ENCODE measurements around the gene SNRPE. TPM values are rescaled to one million over a fixed set of nuclear protein-coding genes. Genes with fewer than 3 reads are reported as not detected.
A peak's percentile ranks its signal among the peaks of the same experiment; 100 is the strongest.
"Not testable (repeated sequence)": the region's sequence is repeated elsewhere in the genome, so short reads cannot be mapped to it uniquely, and the experiment has no call there.

Gene SNRPE
- total RNA-seq, 1 donor from 2014 or later, result 95.7 TPM

GRCh38 chr1:203828002-203828401, 33.4 kb upstream of the SNRPE start:
- H3K9me3 Mint-ChIP-seq (ENCODE audit: unreplicated experiment), result no peaks in the 10 kb centered on the region
- no peak overlapping the region for H3K4me3 Mint-ChIP-seq (ENCODE audit: unreplicated experiment)
- peaks cover 4% of the 10 kb centered on the region for H3K4me1 Mint-ChIP-seq (ENCODE audit: unreplicated experiment)
- no peaks in the 10 kb centered on the region for H3K27me3 Mint-ChIP-seq (ENCODE audit: unreplicated experiment)
- peaks cover 48% of the 10 kb centered on the region for H3K36me3 Mint-ChIP-seq (ENCODE audit: unreplicated experiment)
- H3K27ac Mint-ChIP-seq (ENCODE audit: unreplicated experiment), result no peak overlapping the region
- TF ChIP-seq CTCF (IDR thresholded peaks at IDR 0.05), result no peak
- no peak for DNase-seq (ENCODE audit: extremely low spot score, unreplicated experiment)

- no peak for TF ChIP-seq CTCF (IDR thresholded peaks at IDR 0.05)
- H3K27ac Mint-ChIP-seq (ENCODE audit: unreplicated experiment), result no peak overlapping the region
- H3K4me1 Mint-ChIP-seq (ENCODE audit: unreplicated experiment), result peaks cover 4% of the 10 kb centered on the region
- DNase-seq (ENCODE audit: extremely low spot score, unreplicated experiment), result no peak
- no peak overlapping the region for H3K4me3 Mint-ChIP-seq (ENCODE audit: unreplicated experiment)
- no peaks in the 10 kb centered on the region for H3K9me3 Mint-ChIP-seq (ENCODE audit: unreplicated experiment)
- no peaks in the 10 kb centered on the region for H3K27me3 Mint-ChIP-seq (ENCODE audit: unreplicated experiment)
- H3K36me3 Mint-ChIP-seq (ENCODE audit: unreplicated experiment), result peaks cover 49% of the 10 kb centered on the region
These were observed 32.9 kb upstream of the SNRPE start for GRCh38 chr1:203828503-203828902.

- not testable (repeated sequence) for H3K27me3 Mint-ChIP-seq (ENCODE audit: unreplicated experiment); H3K4me1 Mint-ChIP-seq (ENCODE audit: unreplicated experiment); H3K4me3 Mint-ChIP-seq (ENCODE audit: unreplicated experiment); H3K27ac Mint-ChIP-seq (ENCODE audit: unreplicated experiment); DNase-seq (ENCODE audit: extremely low spot score, unreplicated experiment); H3K9me3 Mint-ChIP-seq (ENCODE audit: unreplicated experiment)
- peaks cover 51% of the 10 kb centered on the region for H3K36me3 Mint-ChIP-seq (ENCODE audit: unreplicated experiment)
These were observed 32.2 kb upstream of the SNRPE start for GRCh38 chr1:203829247-203829646.

GRCh38 chr1:203835476-203835875, 25.9 kb upstream of the SNRPE start:
- Mint-ChIP-seq H3K27me3 (ENCODE audit: unreplicated experiment) (no peaks in the 10 kb centered on the region), H3K36me3 (ENCODE audit: unreplicated experiment) (peaks cover 47% of the 10 kb centered on the region), H3K27ac (ENCODE audit: unreplicated experiment) (no peak overlapping the region), H3K4me1 (ENCODE audit: unreplicated experiment) (peaks cover 18% of the 10 kb centered on the region), H3K9me3 (ENCODE audit: unreplicated experiment) (no peaks in the 10 kb centered on the region), H3K4me3 (ENCODE audit: unreplicated experiment) (no peak overlapping the region)
- no peak for DNase-seq (ENCODE audit: extremely low spot score, unreplicated experiment)
- TF ChIP-seq CTCF (IDR thresholded peaks at IDR 0.05), result no peak

- no peaks in the 10 kb centered on the region for H3K27me3 Mint-ChIP-seq (ENCODE audit: unreplicated experiment)
- no peaks in the 10 kb centered on the region for H3K9me3 Mint-ChIP-seq (ENCODE audit: unreplicated experiment)
- peak overlapping the region; percentile 93 for H3K27ac Mint-ChIP-seq (ENCODE audit: unreplicated experiment)
- peaks cover 18% of the 10 kb centered on the region for H3K4me1 Mint-ChIP-seq (ENCODE audit: unreplicated experiment)
- no peak for DNase-seq (ENCODE audit: extremely low spot score, unreplicated experiment)
- peaks cover 41% of the 10 kb centered on the region for H3K36me3 Mint-ChIP-seq (ENCODE audit: unreplicated experiment)
- no peak overlapping the region for H3K4me3 Mint-ChIP-seq (ENCODE audit: unreplicated experiment)
- TF ChIP-seq CTCF (IDR thresholded peaks at IDR 0.05), result no peak
These were observed 22.3 kb upstream of the SNRPE start for GRCh38 chr1:203839081-203839480.

- H3K27ac Mint-ChIP-seq (ENCODE audit: unreplicated experiment), result no peak overlapping the region
- peaks cover 18% of the 10 kb centered on the region for H3K4me1 Mint-ChIP-seq (ENCODE audit: unreplicated experiment)
- H3K9me3 Mint-ChIP-seq (ENCODE audit: unreplicated experiment), result no peaks in the 10 kb centered on the region
- H3K36me3 Mint-ChIP-seq (ENCODE audit: unreplicated experiment), result peaks cover 46% of the 10 kb centered on the region
- no peaks in the 10 kb centered on the region for H3K27me3 Mint-ChIP-seq (ENCODE audit: unreplicated experiment)
- no peak for DNase-seq (ENCODE audit: extremely low spot score, unreplicated experiment)
- H3K4me3 Mint-ChIP-seq (ENCODE audit: unreplicated experiment), result no peak overlapping the region
- TF ChIP-seq CTCF (IDR thresholded peaks at IDR 0.05), result no peak
These were observed 21.1 kb upstream of the SNRPE start for GRCh38 chr1:203840208-203840808.
